HG03439 (cell line): ENCODE measurements around the gene KCNH8.

Experiments
- ATAC-seq: cut with Tn5 transposase; IDR thresholded peaks from one replicate; pipeline ENCODE4 v1.9.1; 2021; ENCODE audit warnings: mild to moderate bottlenecking, moderate library complexity; ENCODE audit not compliant: unreplicated experiment

Gene KCNH8

GRCh38 chr3:19348941-19349564 lies 200.7 kb downstream of the KCNH8 start:
- ATAC-seq = peak; percentile 85

GRCh38 chr3:19357947-19358346 lies 209.6 kb downstream of the KCNH8 start:
- ATAC-seq = no peak

GRCh38 chr3:19363071-19363470 lies 214.8 kb downstream of the KCNH8 start:
- no peak for ATAC-seq

- no peak for ATAC-seq
These were observed 215.8 kb downstream of the KCNH8 start for GRCh38 chr3:19364148-19364547.

- ATAC-seq = no peak
These were observed 217.2 kb downstream of the KCNH8 start for GRCh38 chr3:19365471-19365870.

GRCh38 chr3:19384868-19385267 lies 236.6 kb downstream of the KCNH8 start:
- no peak for ATAC-seq

GRCh38 chr3:19392150-19392549 lies 243.8 kb downstream of the KCNH8 start:
- ATAC-seq = no peak

GRCh38 chr3:19394946-19395345 lies 246.6 kb downstream of the KCNH8 start:
- ATAC-seq = no peak

GRCh38 chr3:19396726-19397125 lies 248.4 kb downstream of the KCNH8 start:
- ATAC-seq = no peak

GRCh38 chr3:19399356-19399755 lies 251.0 kb downstream of the KCNH8 start:
- no peak for ATAC-seq

- no peak for ATAC-seq
These were observed 251.5 kb downstream of the KCNH8 start for GRCh38 chr3:19399836-19400235.

GRCh38 chr3:19420159-19420558 lies 271.8 kb downstream of the KCNH8 start:
- ATAC-seq = no peak

GRCh38 chr3:19425825-19426224 lies 277.5 kb downstream of the KCNH8 start:
- ATAC-seq = no peak

- ATAC-seq = no peak
These were observed 279.3 kb downstream of the KCNH8 start for GRCh38 chr3:19427422-19428149.

GRCh38 chr3:19428729-19429128 lies 280.4 kb downstream of the KCNH8 start:
- ATAC-seq = no peak

GRCh38 chr3:19432669-19433068 lies 284.4 kb downstream of the KCNH8 start:
- ATAC-seq = no peak

- no peak for ATAC-seq
These were observed 288.4 kb downstream of the KCNH8 start for GRCh38 chr3:19436746-19437145.

- ATAC-seq = no peak
These were observed 291.6 kb downstream of the KCNH8 start for GRCh38 chr3:19439944-19440343.

- no peak for ATAC-seq
These were observed 297.8 kb downstream of the KCNH8 start for GRCh38 chr3:19446138-19446537.

GRCh38 chr3:19446687-19447086 lies 298.4 kb downstream of the KCNH8 start:
- no peak for ATAC-seq

- ATAC-seq = no peak
These were observed 307.2 kb downstream of the KCNH8 start for GRCh38 chr3:19455546-19455945.

- ATAC-seq = no peak
These were observed 308.4 kb downstream of the KCNH8 start for GRCh38 chr3:19456738-19457137.

- no peak for ATAC-seq
These were observed 309.1 kb downstream of the KCNH8 start for GRCh38 chr3:19457449-19457848.
